Mesenteric fat pad (tissue), 1 donor: ENCODE data around the gene ASPDH. TPM values are rescaled to one million over a fixed set of nuclear protein-coding genes. Genes with fewer than 3 reads are reported as not detected.
"Not testable (repeated sequence)": the region's sequence is repeated elsewhere in the genome, so short reads cannot be mapped to it uniquely, and the experiment has no call there.

Experiments used
- DNase-seq: peaks from one replicate; pipeline ENCODE4 v3.0.0-alpha.2; 2020; ENCODE audit warnings: low spot score
- total RNA-seq: library from RNA; stranded (reverse); fragmentation: NEBNext Ultra II Directional; extraction: Animal tissue kit (Norgen Biotek cat#: 25700); gene quantifications from one replicate; pipeline ENCODE4 v1.2.1, GENCODE V29; 2021
- donor health status: DM: yes; HTN: yes; CAD: no.

Gene ASPDH
- total RNA-seq, 1 donor from 2014 or later: not detected

DNA sequence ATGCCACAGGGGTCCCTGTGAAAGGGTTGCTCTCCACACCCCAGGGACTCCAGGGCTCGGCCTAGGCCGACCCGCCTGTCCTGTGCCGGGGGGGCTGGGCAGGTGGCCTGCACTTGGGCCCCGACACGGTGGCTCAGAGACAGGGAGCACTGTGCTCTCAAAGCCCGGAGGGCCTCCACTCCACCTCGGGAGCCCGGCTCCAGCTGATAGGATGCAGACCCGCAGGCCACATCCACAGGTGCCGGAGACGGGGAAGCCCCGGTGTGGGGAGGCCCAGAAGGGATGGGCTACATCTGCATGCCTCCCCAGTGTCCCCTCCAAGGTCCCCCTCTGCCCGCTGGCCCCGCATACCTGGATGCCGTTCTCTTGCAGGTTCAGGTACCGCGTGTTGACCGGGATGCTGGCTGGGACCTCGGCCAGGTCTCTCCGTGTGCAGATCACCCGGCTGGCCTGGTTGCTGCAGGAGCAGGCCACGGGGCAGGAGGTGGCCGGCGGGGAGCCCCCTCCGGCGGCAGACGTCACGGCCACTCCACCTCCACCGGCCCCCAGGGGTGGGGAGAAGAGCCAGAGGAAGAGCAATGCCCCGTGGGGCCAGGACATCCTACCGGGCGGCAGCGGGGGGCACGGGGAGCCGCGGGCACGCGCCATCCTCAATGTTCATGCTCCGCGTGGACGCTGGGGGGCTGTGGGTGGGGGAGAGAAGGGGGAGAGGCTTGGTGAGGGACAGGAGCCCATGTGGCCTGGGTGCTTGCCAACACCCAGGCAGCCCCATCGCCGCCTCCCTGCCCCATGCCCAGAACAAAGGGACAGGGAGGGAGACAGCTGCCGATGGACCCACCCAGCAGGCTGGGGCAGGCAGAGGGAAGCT is 34.7 kb upstream of the ASPDH start:
- no peak for DNase-seq

DNA sequence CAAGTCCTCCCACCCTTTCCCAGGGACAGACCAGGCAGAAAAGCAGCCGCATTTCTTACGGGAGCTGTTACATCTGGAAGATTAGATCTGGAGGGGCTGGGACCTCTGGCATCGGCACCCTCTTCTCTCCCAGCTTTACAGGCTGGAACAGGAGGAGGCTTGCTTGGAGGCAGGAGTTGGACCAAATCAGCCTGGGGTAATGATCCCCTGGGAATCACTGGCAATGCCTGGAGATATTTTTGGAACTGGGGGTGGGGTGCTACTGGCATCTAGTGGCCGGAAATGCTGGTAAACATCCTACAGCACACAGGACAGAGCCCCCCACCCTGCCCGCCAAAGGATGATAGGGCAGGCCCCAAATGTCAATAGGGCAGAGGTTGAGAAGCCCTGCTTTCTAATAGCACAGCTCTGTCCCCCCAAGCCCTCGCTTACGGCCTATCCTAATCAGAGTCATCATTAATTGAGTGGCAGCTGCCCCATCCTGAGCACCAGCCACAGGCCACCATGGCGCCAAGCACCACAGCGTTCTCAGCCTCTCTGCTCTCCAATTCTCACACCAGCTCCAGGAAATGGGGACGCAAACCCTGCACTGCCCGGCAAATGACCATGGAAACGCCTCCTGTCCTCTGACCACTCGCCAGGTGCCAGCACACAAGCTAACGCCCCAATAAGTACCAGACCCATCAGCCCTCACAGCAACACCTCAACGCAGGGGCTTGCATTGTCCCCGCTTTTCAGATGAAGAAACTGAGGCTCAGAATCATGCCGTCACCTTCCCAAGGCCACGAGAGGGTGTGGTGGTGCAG is 33.9 kb upstream of the ASPDH start:
- DNase-seq: no peak

DNA sequence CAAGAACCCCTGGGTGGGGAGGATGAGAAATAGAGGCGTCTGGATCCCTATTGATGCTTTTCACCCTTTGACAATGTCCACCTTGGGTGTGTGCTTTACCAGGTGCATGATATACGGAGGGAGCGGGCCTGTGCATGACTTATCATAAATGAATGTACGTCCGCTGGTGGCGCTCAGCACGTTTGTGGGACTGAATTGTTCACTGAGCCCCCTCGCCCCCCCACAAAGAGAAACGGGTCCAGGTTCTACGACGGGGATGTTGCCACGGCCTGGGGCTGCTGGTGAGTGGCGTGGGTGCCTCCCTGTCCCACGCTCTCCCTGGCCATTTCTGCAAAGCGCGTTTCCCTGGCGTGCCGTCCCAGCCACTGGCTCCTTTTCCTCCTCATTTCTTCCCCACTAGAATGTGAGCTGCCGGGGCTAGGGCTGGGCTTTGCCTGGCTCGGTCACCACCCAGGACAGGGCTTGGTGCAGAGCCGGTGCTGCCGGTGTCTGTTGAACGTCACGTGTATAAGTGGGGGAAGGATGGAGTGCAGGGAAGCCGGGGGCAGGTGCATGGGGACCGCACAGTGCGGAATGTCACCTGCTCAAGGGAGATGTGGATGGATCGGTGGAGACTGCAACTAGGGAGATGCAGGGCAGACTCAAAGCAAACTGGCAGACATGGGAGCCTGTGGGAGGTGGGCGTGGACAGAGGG is 33.0 kb upstream of the ASPDH start:
- no peak for DNase-seq

DNA sequence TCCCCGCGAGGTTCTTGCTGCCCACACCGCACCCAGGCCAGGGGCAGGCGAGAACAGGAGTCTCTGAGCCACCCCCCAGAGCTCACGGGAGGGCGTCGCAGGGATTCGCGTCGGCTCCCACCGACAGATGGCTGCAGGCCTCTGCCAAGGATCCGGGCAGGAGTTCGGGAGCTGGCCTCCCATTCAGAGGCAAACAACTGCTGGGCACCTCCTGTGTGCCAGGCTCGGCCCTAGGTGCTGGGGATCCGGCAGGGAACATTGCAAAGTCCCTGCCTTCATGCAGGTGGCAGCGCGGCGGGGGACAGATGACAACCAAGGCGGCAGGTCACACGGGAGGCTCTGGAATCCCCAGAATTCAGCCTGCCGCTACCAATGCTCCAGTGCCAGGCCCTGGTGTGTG is 29.2 kb upstream of the ASPDH start:
- no peak for DNase-seq

DNA sequence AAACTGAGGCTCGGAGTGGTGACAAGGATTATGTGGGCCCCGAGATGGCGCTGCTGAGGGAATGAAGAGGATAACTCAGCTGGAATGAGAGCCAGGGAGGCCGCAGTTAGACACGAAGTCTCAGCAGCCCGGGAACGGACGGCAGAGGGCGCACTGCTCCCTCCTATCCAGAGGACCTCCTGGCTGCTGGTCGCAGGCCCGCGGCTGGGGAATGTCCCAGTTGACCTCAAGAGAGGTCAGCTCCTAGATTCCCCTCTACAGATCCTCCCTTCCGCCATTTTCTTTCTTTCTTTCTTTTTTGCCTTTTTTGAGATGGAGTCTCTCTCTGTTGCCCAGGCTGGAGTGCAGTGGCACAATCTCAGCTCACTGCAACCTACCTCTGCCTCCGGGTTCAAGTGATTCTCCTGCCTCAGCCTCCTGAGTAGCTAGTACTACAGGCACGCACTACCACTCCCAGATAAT is 24.1 kb upstream of the ASPDH start:
- no peak for DNase-seq

DNA sequence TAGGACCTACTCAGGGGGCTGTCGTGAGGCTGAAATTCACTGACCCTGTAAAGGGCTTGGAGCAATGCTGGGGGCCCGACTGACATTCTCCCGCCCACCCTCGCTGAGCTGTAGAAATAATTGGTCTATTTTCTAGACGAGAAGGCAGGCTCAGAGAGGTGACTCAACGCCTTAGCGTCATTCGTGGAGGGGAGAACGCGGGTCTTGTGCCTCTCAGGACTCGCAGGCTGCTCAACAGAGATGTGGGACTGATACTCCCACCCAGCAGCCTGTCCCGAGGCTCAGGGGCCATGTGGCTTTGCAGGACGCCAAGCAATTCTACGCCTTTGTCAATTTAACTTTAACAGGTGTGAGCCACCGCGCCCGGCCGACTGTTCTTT is 23.6 kb upstream of the ASPDH start:
- DNase-seq: no peak

DNA sequence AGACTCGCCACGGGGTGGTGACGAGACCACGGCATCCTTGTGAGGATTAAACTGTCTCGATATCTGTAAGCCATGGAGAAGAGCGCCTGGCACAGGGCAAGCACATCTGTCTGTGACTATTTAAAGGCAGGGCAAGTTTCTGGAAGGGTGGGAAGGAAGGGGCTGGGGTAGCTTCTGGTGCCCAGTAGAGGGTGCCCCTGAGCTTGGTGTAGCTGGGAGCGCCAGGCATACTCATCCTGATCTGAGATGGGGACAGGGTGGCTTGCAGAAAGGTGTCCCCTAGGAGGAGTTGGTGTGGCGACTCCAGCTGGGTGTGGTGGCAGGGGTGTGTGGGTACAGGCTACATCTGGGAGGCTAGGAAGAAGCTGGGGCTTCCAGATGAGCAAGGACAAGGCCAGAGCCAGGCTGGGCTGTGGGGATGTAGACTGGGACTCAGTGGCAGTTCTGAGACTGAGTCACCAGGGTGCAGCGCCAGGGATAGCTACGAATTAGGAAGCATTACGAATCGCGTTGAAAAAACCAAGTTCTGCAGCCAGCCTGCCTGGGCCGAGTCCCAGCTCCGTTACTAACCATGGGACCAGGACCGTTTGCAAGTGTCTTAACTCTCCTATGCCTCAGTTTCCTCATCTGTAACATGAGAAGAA is 23.1 kb upstream of the ASPDH start:
- DNase-seq: no peak

DNA sequence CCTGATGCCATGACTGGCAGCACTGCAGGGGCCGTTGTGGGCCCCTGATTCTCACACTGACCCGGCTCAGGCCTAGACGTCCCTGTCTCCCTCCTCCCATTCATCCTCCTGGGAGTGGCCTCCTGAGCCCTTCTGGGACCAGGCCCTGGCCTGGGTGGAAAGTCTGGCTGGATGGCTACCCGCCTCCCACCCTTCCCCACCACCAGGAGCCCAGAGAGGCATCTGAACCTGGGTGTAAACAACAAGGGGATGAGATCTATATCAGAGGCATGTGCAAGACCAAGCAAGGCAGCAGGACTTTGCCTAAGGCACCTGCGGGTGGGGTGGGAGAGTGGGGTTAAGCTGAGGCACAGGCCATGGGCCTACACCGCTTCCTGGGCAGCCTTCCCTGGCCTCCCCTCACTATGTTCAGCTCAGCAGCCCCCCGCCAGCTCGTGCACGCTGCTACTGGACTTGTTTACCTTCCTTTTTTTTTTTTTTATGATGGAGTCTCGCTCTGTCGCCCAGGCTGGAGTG is 22.0 kb upstream of the ASPDH start:
- no peak for DNase-seq

DNA sequence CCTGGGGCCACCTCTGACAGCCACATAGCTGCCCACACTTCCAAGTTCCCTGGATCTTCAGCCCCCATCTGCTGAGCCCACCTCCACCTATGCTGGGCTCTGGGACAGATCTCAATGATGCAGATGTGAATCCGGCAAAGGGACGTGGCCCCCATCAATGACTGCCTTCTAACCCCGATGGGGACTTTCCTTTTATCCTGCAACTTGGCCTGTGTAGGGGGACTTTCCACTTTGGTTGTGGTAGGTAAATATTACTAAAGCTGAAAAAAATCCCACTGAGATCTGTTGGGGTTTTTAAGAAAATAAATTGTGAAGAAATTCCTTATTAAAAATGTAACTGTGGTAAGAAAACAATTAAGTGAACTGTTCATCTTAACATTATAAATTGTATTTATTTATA is 20.8 kb upstream of the ASPDH start:
- no peak for DNase-seq

DNA sequence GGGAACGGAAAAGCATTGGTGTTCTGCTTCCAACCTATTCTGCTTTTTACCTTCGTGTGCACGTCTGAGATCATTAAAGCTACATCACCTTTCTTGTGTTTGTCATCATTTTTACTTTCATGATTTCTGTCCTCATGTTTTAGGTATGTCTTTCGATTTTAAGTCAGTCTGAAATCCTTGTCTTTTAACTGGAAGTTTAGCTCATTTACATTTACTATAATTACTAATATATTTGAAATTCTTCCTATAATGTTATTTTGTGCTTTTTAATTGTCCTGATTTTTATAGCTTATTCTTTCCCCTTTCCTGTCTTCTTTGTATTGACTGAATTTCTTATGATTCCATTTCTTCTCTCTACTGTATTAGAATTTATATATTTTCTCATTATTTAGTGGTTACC is 19.2 kb upstream of the ASPDH start:
- DNase-seq: no peak

DNA sequence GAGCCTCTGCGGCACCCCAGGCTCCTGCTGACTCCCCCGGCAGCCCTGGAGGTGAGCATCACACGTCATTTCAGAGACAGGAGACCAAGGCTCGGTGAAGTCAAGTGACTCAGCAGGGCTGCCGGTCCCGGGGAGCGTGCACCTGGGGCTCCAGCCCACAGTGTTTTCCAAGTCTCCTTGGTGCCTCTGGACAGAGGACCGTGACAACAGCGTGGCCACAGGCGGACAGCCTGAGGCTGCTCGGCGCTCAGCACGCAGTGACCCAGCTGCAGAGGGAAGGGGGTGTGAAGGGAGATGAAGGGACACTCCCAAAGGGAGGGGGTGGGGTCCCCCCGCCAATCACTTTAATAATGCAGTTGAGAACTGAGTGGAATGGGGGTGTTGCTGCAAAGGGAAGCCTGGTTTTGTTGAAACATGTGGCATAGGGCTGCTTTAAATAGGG is 17.5 kb upstream of the ASPDH start:
- no peak for DNase-seq

DNA sequence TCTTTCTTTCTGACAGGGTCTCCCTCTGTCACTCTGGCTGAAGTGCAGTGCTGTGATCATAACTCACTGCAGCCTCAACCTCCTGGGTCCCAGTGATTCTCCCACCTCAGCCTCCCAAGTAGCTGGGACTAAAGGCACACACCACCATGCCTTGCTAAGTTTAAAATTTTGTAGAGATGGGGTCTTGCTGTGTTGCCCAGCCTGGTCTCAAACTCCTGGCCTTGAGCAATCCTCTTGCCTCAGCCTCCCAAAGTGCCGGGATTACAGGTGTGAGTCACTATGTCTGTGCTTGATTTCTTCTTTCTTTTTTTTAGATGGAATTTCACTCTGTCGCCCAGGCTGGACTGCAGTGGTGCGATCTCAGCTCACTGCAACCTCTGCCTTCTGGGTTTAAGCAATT is 14.3 kb upstream of the ASPDH start:
- not testable (repeated sequence) for DNase-seq

DNA sequence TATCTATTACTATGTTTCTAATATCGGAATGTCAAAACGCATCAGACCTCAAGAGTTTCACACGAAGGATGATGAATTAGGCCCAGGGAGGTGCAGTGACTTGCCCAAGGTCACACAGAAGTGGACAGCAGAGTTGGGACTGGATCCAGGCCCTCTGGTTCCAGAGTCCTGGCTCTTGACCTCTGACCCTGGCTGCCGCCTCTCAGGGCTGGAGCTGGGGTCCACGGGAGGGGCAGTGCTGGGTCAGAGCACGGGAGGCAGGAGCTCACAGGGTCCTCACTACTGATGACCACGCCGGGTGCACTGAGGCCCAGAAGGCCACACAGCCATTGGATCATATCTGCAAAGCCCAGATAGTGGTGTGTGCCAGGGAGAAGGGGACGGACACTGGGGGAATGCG is 9.2 kb upstream of the ASPDH start:
- DNase-seq: no peak

DNA sequence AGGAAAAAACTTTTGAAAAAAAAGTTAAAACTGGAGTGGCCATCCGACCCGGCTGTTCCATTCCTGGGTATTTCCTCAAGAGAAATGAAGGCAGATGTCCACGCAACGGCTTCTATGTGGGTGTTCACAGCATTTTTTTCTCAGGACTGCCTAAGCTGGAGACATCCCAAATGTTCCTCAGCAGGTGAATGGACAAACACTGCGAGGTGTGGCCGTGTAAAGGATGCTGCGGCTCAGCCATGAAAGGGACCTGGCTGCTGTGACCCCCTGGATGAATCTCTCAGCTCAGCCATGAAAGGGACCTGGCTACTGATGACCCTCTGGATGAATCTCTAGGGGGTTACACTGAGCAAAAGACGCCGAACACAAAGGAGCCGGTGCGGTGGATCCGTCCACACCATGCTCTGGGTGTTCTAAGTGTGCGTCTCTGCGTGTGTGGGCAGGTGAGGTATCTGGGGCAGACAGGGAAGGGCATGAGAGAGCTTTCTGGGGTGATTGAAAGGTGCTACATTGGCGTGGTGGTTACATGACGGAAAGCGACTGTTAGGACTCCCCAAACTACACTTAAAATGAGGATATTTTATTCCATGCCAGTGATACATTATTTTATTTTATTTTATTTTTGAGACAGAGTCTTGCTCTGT is 7.2 kb upstream of the ASPDH start:
- no peak for DNase-seq

DNA sequence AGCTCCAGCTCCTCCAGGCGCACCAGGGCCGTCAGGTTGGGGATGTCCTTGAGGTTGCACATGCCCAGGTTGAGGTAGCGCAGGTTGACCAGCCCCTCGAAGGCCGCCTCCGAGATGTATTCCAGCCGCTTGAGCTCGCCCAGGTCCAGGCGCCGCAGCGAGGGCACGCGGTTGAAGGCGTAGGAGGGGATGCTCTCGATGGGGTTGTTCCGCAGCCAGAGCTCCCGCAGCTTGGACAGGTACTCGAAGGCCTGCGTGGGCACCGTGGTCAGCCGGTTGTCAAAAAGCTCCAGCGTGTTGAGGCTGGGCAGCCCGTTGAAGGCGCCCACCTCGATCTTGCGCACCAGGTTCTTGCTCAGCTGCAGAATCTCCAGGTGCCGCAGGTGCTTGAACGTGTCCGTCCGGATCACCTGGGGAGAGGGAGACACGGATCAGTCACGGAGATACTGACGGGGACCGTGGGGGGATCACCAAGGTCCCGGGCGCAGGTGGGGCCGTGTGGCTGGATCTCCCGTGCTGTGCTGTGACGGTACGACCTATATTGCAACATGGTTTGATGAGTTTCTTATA is 5.4 kb upstream of the ASPDH start:
- DNase-seq: no peak

DNA sequence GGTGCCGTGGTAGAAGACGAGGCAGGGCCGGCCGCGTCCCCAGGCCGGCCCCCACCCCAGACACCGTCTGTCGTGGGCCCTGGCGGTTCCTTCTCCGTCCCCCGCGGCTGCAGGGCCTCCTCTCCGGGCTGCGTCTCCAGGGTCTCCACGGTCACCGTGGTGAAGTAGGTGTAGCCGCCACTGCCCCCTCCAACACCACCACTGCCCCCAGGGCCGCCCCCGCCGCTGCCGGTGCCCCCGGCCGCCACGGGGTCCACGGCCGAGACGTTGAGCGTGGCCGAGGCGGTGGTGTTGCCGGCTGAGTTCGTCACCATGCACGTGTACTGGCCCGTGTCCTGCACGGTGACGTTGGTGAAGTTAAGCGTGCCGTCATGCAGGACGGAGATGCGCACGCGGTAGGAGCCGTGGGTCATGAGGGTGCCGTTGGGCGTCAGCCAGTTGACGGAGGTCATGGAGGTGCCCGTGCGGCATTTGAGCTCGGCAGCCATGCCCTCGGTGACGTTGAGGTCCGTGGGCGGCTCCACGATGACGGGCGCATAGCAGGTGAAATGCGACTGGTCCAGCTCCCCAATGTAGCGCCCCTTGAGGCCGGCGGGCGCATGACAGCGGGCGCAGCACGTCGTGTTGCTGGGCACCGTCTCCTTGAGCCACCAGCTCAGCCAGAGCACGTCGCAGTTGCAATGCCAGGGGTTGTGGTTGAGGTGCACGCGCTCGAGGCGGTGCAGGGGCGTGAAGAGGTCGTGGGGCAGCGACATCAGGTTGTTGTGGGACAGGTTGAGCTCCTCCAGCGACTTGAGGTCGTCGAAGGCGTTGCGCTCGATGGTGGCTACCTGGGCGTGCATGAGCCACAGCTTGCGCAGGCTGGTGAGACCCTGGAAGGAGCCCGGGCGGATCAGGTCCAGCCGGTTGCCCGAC is 4.6 kb upstream of the ASPDH start:
- no peak for DNase-seq

DNA sequence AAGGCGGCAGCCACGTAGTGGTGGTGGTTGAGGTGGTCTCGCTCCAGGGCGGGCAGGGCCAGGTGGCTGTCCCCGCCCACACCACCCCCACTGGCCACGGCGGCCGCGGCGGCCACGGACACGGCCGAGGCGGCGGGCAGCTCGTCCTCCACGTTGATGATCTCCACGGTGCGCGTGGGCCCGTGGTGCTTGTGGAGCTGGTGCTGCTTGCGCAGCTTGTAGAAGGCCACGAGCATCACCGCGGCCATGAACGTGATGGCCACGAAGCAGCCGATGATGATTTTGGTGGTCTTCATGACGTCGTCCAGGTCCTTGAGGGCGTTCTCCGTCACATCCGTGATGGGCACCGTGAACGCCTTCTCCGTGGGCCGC is 4.0 kb upstream of the ASPDH start:
- no peak for DNase-seq

DNA sequence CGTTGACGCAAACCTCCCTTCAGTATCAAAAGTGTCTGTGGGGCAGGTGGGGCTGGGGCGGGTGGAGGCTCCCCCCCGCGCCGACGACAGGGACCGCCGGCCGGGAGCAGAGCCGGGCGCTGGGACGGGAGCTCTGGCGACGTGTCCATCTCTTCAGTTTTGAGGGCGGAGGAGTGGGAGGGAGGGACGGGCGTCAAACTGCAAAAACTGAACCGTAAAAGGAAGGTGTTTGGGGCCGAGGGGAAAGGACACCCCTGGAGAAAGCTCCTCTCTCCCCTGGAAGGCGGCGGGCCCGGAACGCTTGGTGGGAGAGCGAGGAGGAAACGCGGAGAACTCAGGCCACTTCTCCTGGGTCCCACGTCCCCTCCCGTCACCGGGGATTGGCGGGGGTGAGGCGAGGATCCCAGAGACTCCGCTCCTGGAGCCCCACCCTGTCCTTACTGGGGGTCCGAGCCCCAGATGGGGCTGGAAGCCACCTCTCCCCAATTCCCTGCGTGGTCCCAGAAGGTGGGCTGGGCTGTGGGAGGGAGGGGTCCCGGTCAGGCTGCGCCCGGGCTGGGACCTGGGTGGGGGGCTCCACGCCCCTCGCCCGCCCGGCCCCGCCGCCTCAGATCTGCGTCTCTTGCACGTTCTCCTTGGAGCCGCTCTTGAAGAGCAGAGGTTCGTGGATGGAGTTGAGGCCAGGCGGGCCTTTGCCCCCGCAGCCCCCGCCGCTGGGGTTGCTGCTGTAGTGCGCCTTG is 3.4 kb upstream of the ASPDH start:
- no peak for DNase-seq

DNA sequence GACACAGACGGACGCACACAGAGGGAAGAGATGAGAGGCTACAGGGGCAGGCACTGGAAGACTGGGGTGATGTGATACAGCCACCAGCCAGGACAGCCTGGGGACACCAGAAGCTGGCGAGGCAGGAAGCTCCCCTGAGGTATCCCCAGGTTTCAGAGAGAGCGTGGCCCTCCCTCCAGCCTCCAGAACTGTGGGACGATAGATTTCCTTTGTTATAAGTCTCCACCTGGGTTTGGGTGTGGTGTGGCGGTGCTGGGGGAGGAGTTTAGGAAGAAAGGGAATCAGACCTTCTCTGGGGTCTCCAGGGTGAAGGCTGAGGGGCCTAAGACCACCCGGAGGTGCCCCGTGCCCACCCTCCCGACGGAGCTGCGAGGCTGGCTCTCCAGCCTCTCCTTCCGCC is 2.7 kb upstream of the ASPDH start:
- DNase-seq: no peak
